ENCODE results near the gene AFF3.
A peak's percentile ranks its signal among the peaks of the same experiment; 100 is the strongest.
"Not testable (repeated sequence)": the region's sequence is repeated elsewhere in the genome, so short reads cannot be mapped to it uniquely, and the experiment has no call there.

The AFF3 gene

GRCh38 chr2:99960291-99960690 lies 182.1 kb downstream of the AFF3 start:
- DNase-seq (ENCODE audit: low spot score) = no peak

GRCh38 chr2:99959261-99960014 lies 183.0 kb downstream of the AFF3 start:
- DNase-seq (ENCODE audit: low spot score) = no peak

- DNase-seq (ENCODE audit: low spot score) = peak; percentile 61
These were observed 184.9 kb downstream of the AFF3 start for GRCh38 chr2:99957332-99958133.

- DNase-seq (ENCODE audit: low spot score) = no peak
These were observed 186.0 kb downstream of the AFF3 start for GRCh38 chr2:99956232-99957030.

GRCh38 chr2:99953750-99954149 lies 188.6 kb downstream of the AFF3 start:
- no peak for DNase-seq (ENCODE audit: low spot score)

GRCh38 chr2:99949963-99950362 lies 192.4 kb downstream of the AFF3 start:
- DNase-seq (ENCODE audit: low spot score) = no peak

GRCh38 chr2:99949530-99949929 lies 192.9 kb downstream of the AFF3 start:
- DNase-seq (ENCODE audit: low spot score) = no peak

GRCh38 chr2:99948010-99948409 lies 194.4 kb downstream of the AFF3 start:
- no peak for DNase-seq (ENCODE audit: low spot score)

- not testable (repeated sequence) for DNase-seq (ENCODE audit: low spot score)
These were observed 195.0 kb downstream of the AFF3 start for GRCh38 chr2:99947366-99947765.

GRCh38 chr2:99944019-99944418 lies 198.4 kb downstream of the AFF3 start:
- DNase-seq (ENCODE audit: low spot score) = no peak

GRCh38 chr2:99942561-99943347 lies 199.6 kb downstream of the AFF3 start:
- no peak for DNase-seq (ENCODE audit: low spot score)

GRCh38 chr2:99940963-99941362 lies 201.4 kb downstream of the AFF3 start:
- peak; percentile 27 for DNase-seq (ENCODE audit: low spot score)

- DNase-seq (ENCODE audit: low spot score) = no peak
These were observed 203.3 kb downstream of the AFF3 start for GRCh38 chr2:99939135-99939534.

- no peak for DNase-seq (ENCODE audit: low spot score)
These were observed 204.1 kb downstream of the AFF3 start for GRCh38 chr2:99938250-99938649.

- no peak for DNase-seq (ENCODE audit: low spot score)
These were observed 206.3 kb downstream of the AFF3 start for GRCh38 chr2:99936065-99936464.

GRCh38 chr2:99935662-99936061 lies 206.7 kb downstream of the AFF3 start:
- no peak for DNase-seq (ENCODE audit: low spot score)

GRCh38 chr2:99933894-99934650 lies 208.3 kb downstream of the AFF3 start:
- DNase-seq (ENCODE audit: low spot score) = no peak

GRCh38 chr2:99933491-99933890 lies 208.9 kb downstream of the AFF3 start:
- not testable (repeated sequence) for DNase-seq (ENCODE audit: low spot score)

- DNase-seq (ENCODE audit: low spot score) = no peak
These were observed 213.8 kb downstream of the AFF3 start for GRCh38 chr2:99928470-99929053.

- DNase-seq (ENCODE audit: low spot score) = not testable (repeated sequence)
These were observed 214.6 kb downstream of the AFF3 start for GRCh38 chr2:99927690-99928207.

Measured in AG20443 (cell line).